HG03064 (cell line): Measurements from ENCODE around the gene CHRND.
"Not testable (repeated sequence)": the region's sequence is repeated elsewhere in the genome, so short reads cannot be mapped to it uniquely, and the experiment has no call there.

Experiments used
- ATAC-seq: cut with Tn5 transposase; IDR thresholded peaks from one replicate; pipeline ENCODE4 v1.9.1; 2021; ENCODE audit warnings: low read depth; ENCODE audit not compliant: unreplicated experiment

Gene CHRND

GRCh38 chr2:232524771-232525170 lies 1.2 kb upstream of the CHRND start:
- no peak for ATAC-seq

- ATAC-seq, result no peak
Observed at GRCh38 chr2:232525199-232525598, 761 bp upstream of the CHRND start.

DNA sequence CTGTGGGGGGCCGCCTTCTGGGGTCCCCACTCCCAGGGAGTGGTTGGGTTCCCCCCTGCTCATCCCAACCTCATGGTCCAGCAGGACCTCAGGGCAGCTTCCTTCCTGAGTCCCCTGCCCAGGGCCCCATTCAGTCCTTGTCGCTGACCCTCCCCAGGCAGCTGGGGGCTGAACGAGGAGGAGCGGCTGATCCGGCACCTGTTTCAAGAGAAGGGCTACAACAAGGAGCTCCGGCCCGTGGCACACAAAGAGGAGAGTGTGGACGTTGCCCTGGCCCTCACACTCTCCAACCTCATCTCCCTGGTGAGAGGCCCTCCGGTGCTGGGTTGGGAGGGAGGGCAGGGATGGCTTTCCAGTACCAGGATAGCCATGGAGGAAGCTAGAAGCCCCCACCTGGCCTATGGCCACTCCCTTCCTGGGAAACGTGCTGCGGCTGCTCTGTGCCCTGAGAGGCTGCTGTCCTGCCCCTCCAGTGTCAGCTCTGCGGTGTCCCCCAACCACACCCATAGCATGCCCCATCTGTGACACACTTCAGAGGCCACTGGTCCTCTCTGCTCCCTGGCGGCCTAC lies 497 bp downstream of the CHRND start:
- no peak for ATAC-seq

- no peak for ATAC-seq
Observed at GRCh38 chr2:232527905-232528470, 2.0 kb downstream of the CHRND start.

DNA sequence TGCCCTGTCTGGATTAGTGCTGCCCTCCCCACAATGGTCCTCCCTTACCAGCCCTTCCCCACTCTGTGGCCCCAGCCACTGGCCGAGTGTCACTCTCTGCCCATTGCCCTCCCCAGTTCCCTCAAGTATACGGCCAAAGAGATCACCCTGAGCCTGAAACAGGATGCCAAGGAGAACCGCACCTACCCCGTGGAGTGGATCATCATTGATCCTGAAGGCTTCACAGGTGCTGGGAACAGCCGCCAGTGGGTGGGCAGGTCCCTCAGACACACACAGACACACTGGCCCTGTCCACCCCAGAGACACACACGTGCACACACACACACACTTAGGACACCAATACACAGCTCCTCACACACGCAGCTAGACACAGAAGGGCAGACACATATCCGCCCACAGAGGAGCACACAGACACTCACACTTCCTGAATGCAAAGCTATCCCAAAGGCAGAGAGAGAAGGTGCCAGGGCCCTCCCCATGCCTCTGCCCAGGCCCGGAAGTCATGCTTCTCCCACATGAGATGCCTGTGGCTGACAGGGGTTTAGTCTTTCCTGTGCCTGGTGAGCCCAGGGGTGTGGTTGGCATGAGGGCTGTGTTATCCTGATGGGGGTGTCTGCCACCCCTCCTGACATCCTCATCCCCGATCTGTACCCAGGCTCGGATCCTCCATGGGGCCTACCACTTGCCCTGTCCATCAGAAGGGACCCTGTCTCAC lies 2.9 kb downstream of the CHRND start:
- ATAC-seq, result no peak

DNA sequence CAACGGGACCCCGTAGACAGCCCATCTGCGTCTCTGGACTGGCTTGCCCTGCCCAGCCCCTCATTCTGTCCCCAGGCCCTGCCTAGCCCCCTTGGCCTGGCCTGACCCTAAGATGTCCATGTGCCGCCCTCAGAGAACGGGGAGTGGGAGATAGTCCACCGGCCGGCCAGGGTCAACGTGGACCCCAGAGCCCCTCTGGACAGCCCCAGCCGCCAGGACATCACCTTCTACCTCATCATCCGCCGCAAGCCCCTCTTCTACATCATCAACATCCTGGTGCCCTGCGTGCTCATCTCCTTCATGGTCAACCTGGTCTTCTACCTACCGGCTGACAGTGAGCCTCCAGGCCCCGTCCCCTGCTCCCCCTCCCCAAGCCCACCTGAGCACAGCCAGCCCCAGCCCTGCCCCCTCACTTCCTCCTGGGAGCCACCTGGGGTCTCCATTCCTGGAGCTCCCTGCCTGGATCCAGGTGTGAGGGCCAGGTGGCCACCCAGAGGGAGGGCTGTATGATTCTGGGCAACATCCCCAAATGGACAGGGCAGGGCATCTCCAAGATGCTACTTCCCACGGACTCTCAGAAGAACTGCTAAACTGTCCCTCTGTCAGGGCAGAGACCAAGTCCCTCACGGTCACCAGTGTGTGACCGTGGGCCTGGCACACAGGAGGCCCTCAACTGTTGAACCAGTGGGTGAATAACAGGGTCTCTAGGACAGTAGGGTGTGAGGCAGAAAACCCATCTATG lies 4.0 kb downstream of the CHRND start:
- ATAC-seq, result no peak

DNA sequence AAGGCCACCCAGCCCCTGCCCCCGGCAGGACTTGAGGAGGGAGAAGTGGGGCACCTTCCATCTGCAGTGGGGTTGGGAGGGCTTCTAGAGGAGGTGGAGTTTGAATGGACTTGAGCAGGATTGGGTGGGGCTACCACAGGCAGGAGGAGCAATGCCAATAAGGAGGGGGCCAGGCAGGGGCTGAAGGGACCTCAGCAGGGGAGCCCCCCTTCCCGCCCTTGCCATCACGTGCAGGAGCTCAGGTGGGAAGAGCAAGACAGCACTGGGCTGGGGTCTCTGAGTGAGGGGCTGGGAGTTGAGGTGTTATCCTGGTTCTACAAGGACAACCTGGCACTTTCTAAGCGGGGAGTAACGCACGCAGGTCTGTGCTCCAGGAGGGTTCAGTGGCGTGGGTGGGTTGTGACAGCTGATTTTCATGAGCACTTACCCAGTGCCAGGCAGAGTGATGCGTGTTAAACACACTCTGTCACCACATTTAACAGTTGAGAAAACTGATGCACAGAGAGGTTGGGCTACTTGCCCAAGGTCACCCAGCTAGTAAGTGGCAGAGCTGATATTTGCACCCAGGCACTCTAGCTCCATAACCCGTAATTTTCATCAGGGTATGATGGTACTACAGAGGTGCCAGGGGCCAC lies 4.8 kb downstream of the CHRND start:
- no peak for ATAC-seq

DNA sequence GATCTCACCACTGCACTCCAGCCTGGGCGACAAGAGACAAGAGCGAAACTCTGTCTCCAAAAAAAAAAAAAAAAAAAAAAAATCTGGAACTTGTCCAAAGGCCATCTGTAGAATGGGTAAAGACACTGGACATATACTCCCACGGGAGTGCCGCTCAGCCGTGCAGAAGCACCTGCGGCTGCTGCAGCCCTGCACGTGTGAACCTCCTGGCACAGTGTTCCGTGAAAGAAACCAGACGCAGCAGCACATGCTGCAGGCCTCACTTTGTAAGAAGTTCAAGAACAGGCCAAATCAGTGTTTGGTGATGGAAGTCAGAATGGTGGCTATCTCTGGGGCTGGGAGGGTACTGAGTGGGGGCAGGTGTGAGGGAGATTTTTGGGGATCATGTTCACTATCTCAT lies 6.5 kb downstream of the CHRND start:
- ATAC-seq, result no peak

DNA sequence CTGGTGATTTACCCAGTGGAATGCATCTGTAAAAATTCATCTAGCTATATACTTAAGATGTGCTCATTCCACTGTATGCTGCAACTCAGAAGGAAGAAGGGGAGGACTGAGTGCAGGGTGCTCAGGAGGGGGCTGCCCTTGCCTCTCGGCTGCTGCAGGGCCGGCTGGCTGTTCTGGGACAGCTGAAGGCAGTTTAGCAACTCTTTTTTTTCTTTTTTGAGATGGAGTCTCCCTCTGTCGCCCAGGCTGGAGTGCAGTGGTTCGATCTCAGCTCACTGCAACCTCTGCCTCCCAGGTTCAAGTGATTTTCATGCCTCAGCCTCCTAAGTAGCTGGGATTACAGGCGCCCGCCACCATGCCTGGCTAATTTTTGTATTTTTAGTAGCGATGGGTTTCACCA lies 6.9 kb downstream of the CHRND start:
- ATAC-seq, result not testable (repeated sequence)

DNA sequence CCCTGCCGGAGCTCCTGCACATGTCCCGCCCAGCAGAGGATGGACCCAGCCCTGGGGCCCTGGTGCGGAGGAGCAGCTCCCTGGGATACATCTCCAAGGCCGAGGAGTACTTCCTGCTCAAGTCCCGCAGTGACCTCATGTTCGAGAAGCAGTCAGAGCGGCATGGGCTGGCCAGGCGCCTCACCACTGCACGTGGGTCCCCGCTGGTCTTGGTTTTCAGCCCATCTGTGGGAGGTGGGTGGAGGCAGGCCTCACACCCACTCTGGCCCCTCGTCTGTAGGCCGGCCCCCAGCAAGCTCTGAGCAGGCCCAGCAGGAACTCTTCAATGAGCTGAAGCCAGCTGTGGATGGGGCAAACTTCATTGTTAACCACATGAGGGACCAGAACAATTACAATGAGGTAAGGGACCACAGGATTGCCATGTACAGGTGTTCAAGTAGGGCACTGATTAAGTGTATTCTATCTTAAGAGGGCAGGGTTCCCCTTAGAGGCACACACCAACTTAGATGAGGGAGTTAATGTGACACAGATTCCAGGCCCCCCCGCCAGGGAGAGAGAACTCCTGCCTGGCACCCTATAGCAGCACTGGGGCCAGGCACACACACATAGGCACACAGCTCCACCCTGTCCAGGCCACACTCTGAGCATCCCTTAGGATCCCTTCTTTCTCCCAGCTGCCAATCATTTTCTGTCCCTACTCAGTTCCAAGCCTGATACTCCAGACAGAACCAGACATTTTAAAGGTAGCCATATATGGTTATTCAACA lies 8.2 kb downstream of the CHRND start:
- no peak for ATAC-seq

GRCh38 chr2:232534940-232535651 lies 9.1 kb downstream of the CHRND start:
- no peak for ATAC-seq

DNA sequence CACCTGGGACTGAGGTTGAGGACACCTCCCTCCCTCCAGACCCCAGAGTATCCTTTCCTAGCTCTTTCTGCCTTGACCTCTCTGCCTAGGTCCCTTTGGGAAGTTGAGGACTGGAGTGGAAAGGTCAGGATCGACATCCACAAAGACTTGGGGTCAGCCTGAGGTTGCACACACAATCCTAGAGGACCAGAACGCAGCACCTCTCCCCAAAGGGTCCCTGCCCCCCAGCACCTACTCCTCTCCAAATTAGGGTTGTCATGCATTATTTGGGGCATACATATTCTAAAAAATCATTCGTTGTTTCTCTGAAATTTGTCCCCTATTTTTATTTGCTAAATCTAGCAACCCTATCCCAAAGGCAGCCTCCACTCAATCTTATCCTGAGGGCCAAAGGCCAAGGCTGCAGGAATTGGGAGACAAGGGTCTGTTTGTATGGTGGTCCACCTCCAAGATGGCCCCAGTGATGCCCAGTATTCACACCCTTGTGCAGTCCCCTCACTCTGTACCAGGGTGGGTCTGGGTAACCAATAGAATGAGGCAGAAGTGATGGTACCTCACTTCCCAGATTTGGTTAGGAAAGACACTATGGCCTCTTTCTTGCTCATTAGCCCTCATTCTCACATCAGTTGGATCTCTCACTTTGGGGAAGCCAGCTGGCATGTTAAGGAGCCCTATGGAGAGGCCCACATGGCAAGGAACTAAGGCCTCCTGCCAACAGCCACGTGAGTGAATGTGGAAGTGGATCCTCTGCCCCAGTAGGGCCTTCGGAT lies 10.0 kb downstream of the CHRND start:
- no peak for ATAC-seq

- no peak for ATAC-seq
Observed at GRCh38 chr2:232537079-232537478, 11.1 kb downstream of the CHRND start.

- ATAC-seq, result no peak
Observed at GRCh38 chr2:232537499-232537898, 11.5 kb downstream of the CHRND start.

DNA sequence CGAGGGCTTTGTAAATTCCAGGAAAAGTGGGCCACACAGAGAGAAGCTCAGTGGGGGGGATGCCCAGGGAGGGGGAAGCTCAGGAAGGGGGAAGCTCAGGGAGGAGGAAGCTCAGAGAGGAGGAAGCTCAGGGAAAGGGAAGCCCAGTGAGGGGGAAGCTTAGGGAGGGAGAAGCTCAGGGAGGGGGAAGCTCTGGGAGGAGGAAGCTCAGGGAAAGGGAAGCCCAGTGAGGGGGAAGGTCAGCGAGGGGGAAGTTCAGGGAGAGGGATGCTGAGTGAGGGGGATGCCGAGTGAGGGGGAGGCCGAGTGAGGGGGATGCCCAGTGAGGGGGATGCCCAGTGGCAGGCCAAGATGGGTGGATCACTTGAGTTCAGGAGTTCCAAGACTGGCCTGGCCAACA lies 12.7 kb downstream of the CHRND start:
- ATAC-seq, result no peak

DNA sequence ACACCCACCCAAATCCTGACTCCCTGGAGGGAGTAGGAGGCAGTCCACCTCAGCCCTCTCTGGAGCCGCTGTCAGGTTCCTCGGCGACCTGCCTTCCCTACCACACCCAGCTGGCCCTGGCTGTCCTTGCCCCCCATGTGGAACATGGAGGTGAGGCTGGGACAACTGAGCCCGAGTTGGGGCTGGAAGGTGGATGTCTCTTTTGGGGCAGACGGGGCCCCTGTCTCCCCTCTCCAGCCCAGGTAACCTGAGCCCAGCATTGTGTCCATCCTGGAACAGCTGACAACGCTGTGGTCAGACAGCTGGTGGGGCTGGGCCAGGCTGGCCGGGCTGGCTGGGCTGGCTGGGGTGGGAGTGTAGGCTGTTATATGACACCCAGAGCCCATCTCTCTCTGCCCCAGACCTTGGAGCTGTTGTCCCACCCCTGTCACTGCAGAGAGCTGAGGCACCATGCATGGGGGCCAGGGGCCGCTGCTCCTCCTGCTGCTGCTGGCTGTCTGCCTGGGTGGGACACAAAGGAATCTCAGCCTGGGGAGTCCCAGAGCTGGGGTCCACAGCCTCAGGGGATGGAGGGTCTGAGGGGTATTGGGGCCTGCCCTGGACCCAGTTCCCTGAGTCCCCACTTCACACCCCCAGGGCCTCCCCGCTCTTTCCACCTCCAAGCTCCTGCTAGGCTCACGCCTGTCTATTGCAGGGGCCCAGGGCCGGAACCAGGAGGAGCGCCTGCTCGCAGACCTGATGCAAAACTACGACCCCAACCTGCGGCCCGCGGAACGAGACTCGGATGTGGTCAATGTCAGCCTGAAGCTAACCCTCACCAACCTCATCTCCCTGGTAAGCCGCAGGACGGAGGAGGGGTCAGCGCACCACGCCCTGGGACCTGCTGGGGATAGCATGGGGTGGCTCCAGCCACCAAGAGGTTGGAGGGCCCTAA lies 13.6 kb downstream of the CHRND start, which contains the start of gene CHRNG:
CHRNG (plus strand) TSS at position 395 of the 934 bp plus-strand sequence; CDS start at position 451, 56 bp downstream.
- ATAC-seq, result no peak

- ATAC-seq, result no peak
Observed at GRCh38 chr2:232540441-232541041, 14.6 kb downstream of the CHRND start.
